A549 (cell line): ENCODE measurements around the gene DMPK. TPM values are rescaled to one million over a fixed set of nuclear protein-coding genes. Genes with fewer than 3 reads are reported as not detected.

Source experiments
- ATAC-seq, 2 experiments: fragments of 200-7000 bp in 1 of 2; fragments of >200 bp in 1 of 2; cut with Nextera tagmentation in 1 of 2; cut with Tn5 transposase in 1 of 2; 3 replicates each; pipeline versions ENCODE4 v1.8.0 to v1.9.1; 2018 to 2020; ENCODE audit warnings: mild to moderate bottlenecking in 1 of 2, moderate library complexity in 1 of 2
- CTCF ChIA-PET: fragments of 300-600 bp; sonication (Branson Sonifier 250); formaldehyde crosslinking; extraction: SDS; loops from one replicate; lab custom pipeline; 2021; ENCODE audit warnings: antibody characterized with exemption, inconsistent platforms; lab: Yijun Ruan, JAX
- POLR2A ChIA-PET: fragments of 350-600 bp; formaldehyde crosslinking; extraction: SDS; loops from one replicate; lab custom pipeline; 2021; ENCODE audit warnings: antibody characterized with exemption, inconsistent platforms; lab: Yijun Ruan, JAX
- DNase-seq, 2 experiments: peaks; one replicate each; pipeline versions ENCODE4 v3.0.0 to v3.0.0-alpha.2; 2011 to 2016; ENCODE audit warnings: low read depth in 1 of 2, low spot score in 1 of 2
- FAIRE-seq: peaks from 2 replicates; lab custom pipeline; 2011; peaks lifted over from hg19 to GRCh38; lab: Jason Lieb, UNC
- H3K27ac ChIP-seq, 2 experiments: fragments of >200 bp; sonication (Bioruptor Twin); formaldehyde crosslinking; 3 replicates each; pipeline ENCODE4 v1.5.1; 2016 to 2017
- H3K4me1 ChIP-seq: fragments of >200 bp; sonication (Bioruptor Twin); formaldehyde crosslinking; 3 replicates; pipeline ENCODE4 v1.6.1; 2016
- H3K4me2 ChIP-seq: fragments of >200 bp; sonication (Bioruptor Twin); formaldehyde crosslinking; 3 replicates; pipeline ENCODE4 v1.6.1; 2016
- H3K4me3 ChIP-seq: fragments of >200 bp; sonication (Bioruptor Twin); formaldehyde crosslinking; 3 replicates; pipeline ENCODE4 v1.5.1; 2016
- H3K9me3 ChIP-seq: fragments of >200 bp; sonication (Bioruptor Twin); formaldehyde crosslinking; 3 replicates; pipeline ENCODE4 v1.6.1; 2016
- CEBPB ChIP-seq, 2 experiments: fragments of >200 bp in 1 of 2; sonication (Bioruptor Twin) in 1 of 2; formaldehyde crosslinking in 1 of 2; IDR thresholded peaks; 2 replicates each; pipeline ENCODE4 v1.6.1; 2012 to 2016
- CHD2 ChIP-seq: fragments of 150-350 bp; IDR thresholded peaks from 2 replicates; pipeline ENCODE4 v1.6.1; 2014; ENCODE audit warnings: low read length; ENCODE audit not compliant: partially characterized antibody
- CHD4 ChIP-seq: fragments of 200-600 bp; sonication (generic); IDR thresholded peaks from 2 replicates; pipeline ENCODE4 v1.6.1; 2016; ENCODE audit warnings: antibody characterized with exemption, mild to moderate bottlenecking, borderline replicate concordance
- CTCF ChIP-seq: fragments of >200 bp; sonication (Bioruptor Twin); formaldehyde crosslinking; IDR thresholded peaks from 3 replicates; pipeline ENCODE4 v1.5.1; 2016
- EHF ChIP-seq: fragments of 250-450 bp; sonication (Bioruptor Pico); IDR thresholded peaks from 2 replicates; pipeline ENCODE4 v1.5.0; 2020; ENCODE audit warnings: mild to moderate bottlenecking
- ELK1 ChIP-seq: fragments of 150-350 bp; IDR thresholded peaks from 2 replicates; pipeline ENCODE4 v1.6.1; 2014; ENCODE audit warnings: low read depth, mild to moderate bottlenecking, low read length
- EP300 ChIP-seq, 2 experiments: fragments of >200 bp; sonication (Bioruptor Twin); formaldehyde crosslinking; IDR thresholded peaks; 2 replicates in 1 of 2; 3 replicates in 1 of 2; pipeline ENCODE4 v1.6.1; 2016 to 2017
- ESRRA ChIP-seq: fragments of 150-350 bp; IDR thresholded peaks from 2 replicates; pipeline ENCODE4 v1.6.1; 2014; ENCODE audit warnings: mild to moderate bottlenecking, low read length, borderline replicate concordance
- FOSL2 ChIP-seq, 2 experiments: fragments of 450-650 bp in 1 of 2; fragments of >200 bp in 1 of 2; sonication (Bioruptor Twin) in 1 of 2; formaldehyde crosslinking; IDR thresholded peaks; 2 replicates each; pipeline versions ENCODE4 v1.5.0 to v1.6.1; 2016 to 2020; ENCODE audit warnings: mild to moderate bottlenecking in 1 of 2, moderate library complexity in 1 of 2
- HDAC2 ChIP-seq: fragments of 200-600 bp; sonication (generic); IDR thresholded peaks from 2 replicates; pipeline ENCODE4 v1.6.1; 2016
- HEYL ChIP-seq: fragments of 250-450 bp; sonication (Bioruptor Pico); IDR thresholded peaks from 2 replicates; pipeline ENCODE4 v1.8.0; 2021; ENCODE audit warnings: mild to moderate bottlenecking, moderate library complexity
- RAD21 ChIP-seq, 2 experiments: fragments of >200 bp in 1 of 2; sonication (Bioruptor Twin) in 1 of 2; formaldehyde crosslinking in 1 of 2; IDR thresholded peaks in 1 of 2; conservative IDR thresholded peaks in 1 of 2; 2 replicates in 1 of 2; 3 replicates in 1 of 2; pipeline ENCODE4 v1.6.1; 2012 to 2018; ENCODE audit warnings: inconsistent platforms in 1 of 2
- RARB ChIP-seq: fragments of 250-450 bp; sonication (Bioruptor Pico); IDR thresholded peaks from 2 replicates; pipeline ENCODE4 v1.8.0; 2021; ENCODE audit warnings: mild to moderate bottlenecking, moderate library complexity
- REST ChIP-seq: fragments of 200-600 bp; sonication (generic); IDR thresholded peaks from 2 replicates; pipeline ENCODE4 v1.6.1; 2016; ENCODE audit warnings: antibody characterized with exemption, mild to moderate bottlenecking, moderate library complexity
- USF2 ChIP-seq: fragments of 450-650 bp; IDR thresholded peaks from 2 replicates; pipeline ENCODE4 v1.6.1; 2014; ENCODE audit warnings: antibody characterized with exemption
- ZC3H11A ChIP-seq: fragments of 450-650 bp; IDR thresholded peaks from 2 replicates; pipeline ENCODE4 v1.6.1; 2014; ENCODE audit warnings: antibody characterized with exemption, mild to moderate bottlenecking
- ZNF302 ChIP-seq: fragments of 250-450 bp; sonication (Bioruptor Pico); IDR thresholded peaks from 2 replicates; pipeline ENCODE4 v1.9.0; 2021; ENCODE audit warnings: inconsistent platforms, mild to moderate bottlenecking, moderate library complexity
- WGBS: methylation state at CpG from one replicate; pipeline ENCODE4 v1.1.6; 2017; ENCODE audit errors: missing lambda C conversion rate; 5-methylcytosine and 5-hydroxymethylcytosine counted together
- polyA plus RNA-seq, 4 experiments: library from polyadenylated mRNA; depleted of rRNA in 3 of 4; stranded (reverse); fragments of >200 nt; fragmentation: RNase III in 1 of 4; extraction: RNeasy Plus Mini Kit Qiagen cat#74134 plus additional on column Dnase treatment in 1 of 4; gene quantifications; 2 replicates in 3 of 4; 3 replicates in 1 of 4; pipeline ENCODE4 v1.2.3, GENCODE V29; 2011 to 2017

DMPK gene
- polyA plus RNA-seq, 2 of the 4 experiments (the other 2 are of a cell fraction): 21.6 to 56.6 TPM

GRCh38 chr19:45825263-45825605 is 42.9 kb upstream of the DMPK start:
- WGBS: 93% methylated on average over 8 of the region's 8 CpGs

More at GRCh38 chr19:45825263-45825605, 42.9 kb upstream of the DMPK start:
- TF ChIP-seq USF2: no peak
- TF ChIP-seq HEYL (CRISPR knock-in tag): no peak
- no peak for TF ChIP-seq CHD2
- TF ChIP-seq ELK1: no peak
- no peak for TF ChIP-seq CEBPB (IDR thresholded peaks at IDR 0.05)
- no peak for TF ChIP-seq RARB
- TF ChIP-seq REST: no peak
- TF ChIP-seq CHD4: no peak
- no peak for TF ChIP-seq ZNF302 (CRISPR knock-in tag)
- TF ChIP-seq EP300 (IDR thresholded peaks at IDR 0.05): no peak
- no peak for TF ChIP-seq EHF
- no peak for TF ChIP-seq CTCF
- TF ChIP-seq ZC3H11A: no peak
- TF ChIP-seq FOSL2 (IDR thresholded peaks at IDR 0.05): no peak
- no peak for TF ChIP-seq FOSL2 (CRISPR knock-in tag; IDR thresholded peaks at IDR 0.05)
- TF ChIP-seq ESRRA: no peak
- no peak for TF ChIP-seq HDAC2
- TF ChIP-seq RAD21 (conservative IDR thresholded peaks at IDR 0.05 in 1 of 2, IDR thresholded peaks at IDR 0.05 in 1 of 2): no peak
- no peak for DNase-seq
- Histone ChIP-seq H3K4me1 (no peaks in the 10 kb centered on the region), H3K4me3 (no peak overlapping the region), H3K27ac (no peak overlapping the region), H3K9me3 (no peaks in the 10 kb centered on the region), H3K4me2 (no peak overlapping the region)
- CTCF ChIA-PET: interaction anchor here (1.3 to 62.0 kb wide), 5 partner anchors 11 to 60 kb away, joined by 5 to 2204 read pairs (median 23); partner anchors contain the start of genes DMPK, DMWD, FOXA3 and RSPH6A
- no peak for FAIRE-seq
- no peak for ATAC-seq
- POLR2A ChIA-PET: interaction anchor here (1.1 kb wide), 1 partner anchor 38 kb away, joined by 4 read pairs; the partner anchor contains the start of gene SYMPK
